GM18858 (cell line): ENCODE results near the gene ARG2.
"Not testable (repeated sequence)": the region's sequence is repeated elsewhere in the genome, so short reads cannot be mapped to it uniquely, and the experiment has no call there.

Source experiments
- ATAC-seq: cut with Tn5 transposase; IDR thresholded peaks from one replicate; pipeline ENCODE4 v1.9.1; 2021; ENCODE audit not compliant: unreplicated experiment

ARG2 gene

DNA sequence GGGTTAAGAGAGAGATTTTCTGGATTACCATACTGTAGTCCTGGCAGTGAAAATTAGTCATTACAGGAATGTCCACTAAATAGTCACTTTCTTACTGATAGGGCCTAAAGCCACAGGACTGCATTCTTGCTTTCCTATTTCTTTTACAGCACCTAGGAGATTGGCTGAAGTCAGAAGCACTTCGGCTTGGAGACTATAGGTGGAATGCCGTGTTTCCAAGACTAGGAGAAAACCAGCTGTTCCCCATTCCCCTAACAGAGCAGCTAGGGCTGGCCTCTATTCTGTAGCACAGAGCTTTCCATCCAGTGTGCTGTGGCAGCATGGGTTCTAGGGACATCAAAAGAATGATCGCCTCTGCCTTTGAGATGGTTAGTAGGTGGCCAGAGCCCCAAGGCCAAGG lies 34.7 kb upstream of the ARG2 start:
- ATAC-seq, result no peak

DNA sequence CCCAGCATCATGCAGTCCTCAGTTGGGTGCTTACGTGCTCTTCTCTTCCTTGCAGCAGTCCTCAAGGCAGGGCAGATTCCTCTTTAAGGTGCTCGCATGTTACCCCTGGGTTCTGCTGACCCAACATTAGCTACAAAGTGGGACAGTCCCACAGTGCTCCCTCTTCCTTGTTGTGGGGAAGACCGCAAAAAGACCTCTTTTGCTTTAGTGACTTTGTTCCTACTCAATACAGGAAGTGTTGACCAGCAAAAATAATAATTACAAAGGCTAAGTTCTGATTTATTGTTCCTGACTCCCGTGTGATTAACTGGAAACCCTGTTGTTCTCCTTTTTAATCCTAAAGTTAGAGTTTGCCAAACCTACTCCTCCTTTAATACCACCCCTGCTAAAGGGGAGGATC lies 33.4 kb upstream of the ARG2 start:
- ATAC-seq, result no peak

DNA sequence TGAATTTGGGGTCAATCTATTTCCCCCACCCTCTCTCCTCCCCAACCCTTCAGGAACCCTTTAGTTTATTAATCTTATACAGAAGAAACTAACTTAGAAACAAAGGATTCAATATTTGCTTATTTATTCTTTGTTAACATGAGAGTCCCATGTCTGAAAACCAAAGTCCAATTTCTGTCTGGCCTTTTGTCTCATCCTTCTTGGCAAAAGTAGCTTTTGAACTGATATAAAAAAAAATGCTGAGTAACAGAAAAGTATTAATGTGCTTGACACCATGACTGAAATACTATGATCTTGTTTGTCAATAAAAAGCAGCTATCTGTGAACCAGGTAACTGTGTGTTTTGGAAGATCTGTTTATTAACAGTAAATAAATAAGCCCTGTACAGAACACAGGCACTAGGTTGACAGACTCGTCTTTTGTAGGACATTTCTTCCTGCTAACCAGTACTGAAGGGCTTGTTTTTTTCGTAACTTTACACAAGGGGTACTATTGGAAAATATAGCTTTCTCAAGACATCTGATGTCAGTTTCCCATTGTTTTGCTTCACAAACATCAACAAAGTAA lies 30.4 kb upstream of the ARG2 start:
- ATAC-seq, result no peak

DNA sequence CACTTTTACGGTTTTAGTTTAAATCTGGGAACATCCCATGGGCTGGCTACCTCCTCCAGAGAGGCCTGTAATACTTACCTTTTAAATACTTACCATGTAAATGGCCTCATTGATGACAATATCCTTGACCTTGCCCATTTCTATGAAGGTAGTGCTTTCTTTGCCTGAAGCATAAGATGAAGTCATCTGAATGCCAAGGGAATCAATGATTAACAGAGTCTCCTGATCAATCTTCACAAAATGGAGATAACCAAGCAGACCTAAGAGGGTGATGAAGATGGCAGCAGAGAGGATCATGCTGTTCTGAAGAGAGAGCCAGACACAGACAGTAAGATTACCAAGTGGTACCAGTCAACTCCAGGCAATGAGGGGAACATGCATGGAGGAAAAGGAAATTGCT lies 26.1 kb upstream of the ARG2 start:
- not testable (repeated sequence) for ATAC-seq

DNA sequence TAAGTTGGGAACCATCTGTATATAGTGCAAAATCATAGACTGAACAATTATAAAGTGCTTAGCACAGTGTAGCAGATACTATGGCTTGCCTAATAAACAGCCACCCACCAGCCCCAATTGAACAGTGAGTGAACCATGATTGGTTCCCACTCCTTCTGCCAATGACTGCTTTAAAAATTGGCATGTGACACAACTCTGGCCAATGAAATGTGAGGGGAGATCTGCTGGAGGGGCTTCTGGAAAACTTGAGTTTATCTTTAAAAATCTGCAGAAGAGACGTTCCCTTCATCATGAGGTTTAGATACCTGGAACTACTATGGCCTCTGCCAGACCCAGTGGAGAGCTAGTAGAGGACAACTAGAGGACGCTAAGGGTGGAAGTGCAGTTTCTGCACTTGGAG lies 24.3 kb upstream of the ARG2 start:
- ATAC-seq, result no peak

DNA sequence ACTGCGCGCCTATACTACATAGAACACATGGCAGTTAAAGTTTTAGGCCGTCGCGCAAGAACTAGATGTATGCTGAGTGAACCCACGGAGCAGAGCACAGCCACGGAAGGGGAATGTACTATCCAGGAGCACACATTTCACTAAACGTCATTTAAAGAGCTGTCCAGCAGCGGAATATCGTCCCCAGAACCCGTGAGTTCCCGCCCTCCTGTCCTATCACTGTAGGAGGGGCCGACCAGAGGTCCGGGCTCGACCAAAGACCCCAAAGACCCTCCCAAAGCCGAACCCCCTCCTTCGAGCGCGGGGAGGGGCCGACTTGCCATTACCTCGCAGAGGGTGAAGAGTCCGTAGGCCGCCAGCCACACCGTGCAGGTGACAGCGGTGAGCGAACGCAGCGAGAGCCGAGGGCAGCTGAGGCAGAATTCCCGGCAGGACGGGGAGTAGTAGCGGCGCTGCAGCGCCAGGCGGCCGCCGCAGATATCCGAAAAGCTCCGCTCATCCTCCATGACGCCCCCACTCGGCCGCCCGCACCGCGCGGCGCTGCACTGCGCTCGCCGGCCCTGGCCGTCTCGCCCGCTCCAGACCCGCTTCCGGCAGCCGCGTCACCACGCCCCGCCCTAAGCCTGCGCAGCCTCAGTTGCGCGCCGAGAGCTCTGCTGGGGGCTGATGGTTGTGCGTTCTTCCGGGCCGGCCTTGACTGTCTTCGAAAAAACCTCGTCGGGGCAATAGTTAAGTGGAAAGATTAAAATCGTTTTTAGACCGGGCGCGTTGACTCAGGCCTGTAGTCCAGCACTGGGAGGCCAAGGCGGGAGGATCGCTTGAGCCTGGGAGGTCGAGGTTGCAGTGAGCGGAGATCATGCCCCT lies 19.8 kb upstream of the ARG2 start, which contains the start of gene PIGH:
PIGH (minus strand) TSS at position 571 of the 864 bp plus-strand sequence; CDS start at position 506, 65 bp downstream.
- ATAC-seq, result peak; percentile 76

DNA sequence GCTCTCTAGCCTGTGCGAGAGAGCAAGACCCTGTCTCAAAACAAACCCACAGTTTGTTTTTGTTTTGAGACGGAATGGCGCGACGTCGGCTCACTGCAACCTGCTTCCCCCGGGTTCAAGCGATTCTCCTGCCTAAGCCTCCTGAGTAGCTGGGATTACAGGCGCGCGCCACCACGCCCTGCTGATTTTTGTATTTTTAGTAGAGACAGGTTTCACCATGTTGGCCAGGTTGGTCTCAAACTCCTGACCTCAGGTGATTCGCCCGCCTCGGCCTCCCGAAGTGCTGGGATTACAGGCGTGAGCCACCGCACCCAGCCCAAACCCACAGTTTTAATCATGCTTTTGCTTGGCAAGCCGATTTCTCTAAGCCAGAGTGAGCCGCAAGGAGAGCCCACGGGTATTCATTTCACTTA lies 19.2 kb upstream of the ARG2 start:
- not testable (repeated sequence) for ATAC-seq

DNA sequence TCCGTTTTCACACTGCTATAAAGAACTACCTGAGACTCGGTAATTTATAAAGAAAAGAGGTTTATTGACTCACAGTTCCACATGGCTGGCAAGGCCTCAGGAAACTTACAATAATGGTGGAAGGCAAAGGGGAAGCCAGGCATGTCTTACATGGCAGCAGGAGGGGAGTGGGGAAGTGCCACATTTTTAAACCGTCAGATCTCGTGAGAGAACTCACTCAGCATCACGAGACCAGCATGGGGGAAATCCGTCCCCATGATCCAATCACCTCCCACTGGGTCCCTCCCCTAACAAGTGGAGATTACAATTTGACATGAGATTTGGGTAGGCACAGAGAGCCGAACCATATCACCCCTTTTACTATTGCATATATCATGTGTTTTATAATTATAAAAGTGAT lies 17.6 kb upstream of the ARG2 start:
- ATAC-seq, result no peak

DNA sequence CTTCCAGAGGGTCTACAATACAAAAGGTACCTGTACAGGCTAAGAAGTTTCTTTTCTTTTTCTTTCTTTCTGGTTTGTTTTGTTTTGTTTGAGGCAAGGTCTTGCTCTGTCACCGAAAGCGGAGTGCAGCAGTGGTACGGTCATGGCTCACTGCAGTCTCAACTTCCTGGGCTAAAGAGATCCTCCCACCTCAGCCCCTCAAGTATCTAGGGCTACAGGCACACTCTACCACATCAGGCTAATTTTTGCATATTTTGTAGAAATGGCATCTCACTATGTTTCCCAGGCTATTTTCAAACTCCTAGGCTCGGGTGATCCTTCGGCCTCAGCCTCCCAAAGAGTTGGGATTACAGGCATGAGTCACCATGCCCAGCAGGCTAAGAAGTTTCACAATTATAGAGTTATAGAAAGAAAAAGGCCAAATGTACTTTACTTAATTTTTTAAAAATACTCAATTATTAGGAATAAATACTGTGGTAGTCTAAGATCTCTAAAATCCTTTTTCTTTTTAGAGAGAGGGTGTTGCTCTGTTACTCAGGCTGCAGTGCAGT lies 16.6 kb upstream of the ARG2 start:
- ATAC-seq, result peak; percentile 68

DNA sequence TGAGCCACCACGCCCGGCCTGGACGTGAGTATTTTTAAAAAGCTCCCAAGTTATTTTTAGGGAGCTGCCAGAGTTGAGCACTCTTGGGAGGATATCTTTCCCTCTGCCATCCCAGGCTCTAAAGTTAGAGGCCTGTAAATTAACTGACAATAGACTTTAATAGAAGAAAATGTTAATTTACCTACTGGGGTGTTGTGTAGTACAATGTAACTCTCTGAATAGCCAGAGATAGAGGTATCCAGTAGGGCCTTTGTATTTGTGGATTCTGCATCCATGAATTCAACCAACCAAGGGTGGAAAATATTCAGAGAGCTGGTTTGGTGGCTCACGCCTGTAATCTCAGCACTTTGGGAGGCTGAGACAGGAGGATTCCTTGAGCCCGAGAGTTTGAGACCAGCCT lies 12.1 kb upstream of the ARG2 start:
- ATAC-seq, result no peak

DNA sequence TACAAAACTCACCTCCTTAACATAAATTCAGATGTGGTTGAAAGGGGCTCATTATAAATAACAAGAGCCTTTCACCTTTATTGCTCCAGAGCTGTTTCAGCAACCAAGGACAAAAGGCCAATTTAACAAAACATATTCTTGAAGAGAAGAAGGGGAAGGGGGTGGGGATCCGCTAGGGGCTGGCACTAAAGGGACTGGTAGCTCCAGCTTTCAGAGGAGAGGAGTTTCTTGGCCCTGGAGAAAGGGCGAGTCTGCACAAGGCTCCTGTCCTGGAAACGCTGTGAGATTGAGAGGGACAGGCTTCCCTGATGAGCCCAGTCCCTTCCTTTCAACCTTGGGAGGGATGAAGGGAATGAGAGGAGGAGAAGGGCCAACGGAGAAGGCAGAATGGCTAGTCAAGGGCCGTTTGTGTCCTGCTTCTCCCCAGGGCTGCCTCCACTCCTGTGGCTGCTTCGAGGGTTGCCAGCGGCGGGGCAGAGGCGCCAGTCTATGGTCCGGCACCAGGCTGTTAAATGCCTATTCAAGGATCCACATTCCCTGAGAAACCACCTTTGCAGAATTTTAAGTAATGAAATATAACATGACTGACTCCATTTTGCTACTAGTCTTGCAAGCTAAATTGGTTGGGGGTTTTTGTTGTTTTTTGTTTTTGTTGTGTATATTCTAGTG lies 9.9 kb upstream of the ARG2 start:
- ATAC-seq, result no peak

DNA sequence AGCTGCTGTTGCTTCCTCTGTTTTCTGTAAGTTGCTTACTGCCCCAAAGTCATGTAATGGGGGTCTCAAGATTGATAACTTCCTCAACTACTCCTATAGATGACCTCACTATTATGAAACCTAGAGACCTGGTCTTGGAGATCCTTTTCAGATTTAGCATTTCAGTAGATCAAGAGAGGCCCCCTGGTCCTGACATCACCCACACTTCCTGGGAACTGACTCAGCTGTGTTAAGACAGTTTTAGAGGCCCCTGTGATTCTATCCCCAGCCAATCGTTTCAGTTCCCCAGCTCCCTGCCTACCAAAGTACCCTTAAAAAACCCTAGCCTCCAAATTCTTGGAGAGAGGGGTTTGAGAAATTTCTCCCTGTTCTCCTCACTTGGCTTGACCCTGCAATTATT lies 9.2 kb upstream of the ARG2 start:
- no peak for ATAC-seq

DNA sequence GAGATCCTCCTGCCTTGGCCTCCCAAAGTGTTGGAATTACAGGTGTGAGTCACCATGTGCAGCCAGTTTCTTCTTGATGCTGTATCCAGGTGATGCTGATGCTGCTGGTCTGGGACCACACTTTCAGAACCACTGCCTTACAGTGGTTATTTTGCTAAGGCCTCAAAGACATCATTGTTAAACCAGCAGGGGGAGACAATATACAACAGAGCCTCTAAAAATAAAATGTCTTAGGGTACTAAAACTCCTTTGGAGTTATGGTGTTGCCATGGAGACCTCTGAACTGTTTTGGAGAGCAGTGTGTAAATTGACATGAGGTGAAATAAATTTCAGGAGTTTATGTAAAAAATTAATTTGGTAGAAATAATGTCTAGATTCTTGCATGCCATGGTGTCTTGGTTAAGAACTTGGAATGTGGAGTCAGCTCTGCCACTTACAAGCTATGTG lies 1.1 kb upstream of the ARG2 start:
- ATAC-seq, result no peak

DNA sequence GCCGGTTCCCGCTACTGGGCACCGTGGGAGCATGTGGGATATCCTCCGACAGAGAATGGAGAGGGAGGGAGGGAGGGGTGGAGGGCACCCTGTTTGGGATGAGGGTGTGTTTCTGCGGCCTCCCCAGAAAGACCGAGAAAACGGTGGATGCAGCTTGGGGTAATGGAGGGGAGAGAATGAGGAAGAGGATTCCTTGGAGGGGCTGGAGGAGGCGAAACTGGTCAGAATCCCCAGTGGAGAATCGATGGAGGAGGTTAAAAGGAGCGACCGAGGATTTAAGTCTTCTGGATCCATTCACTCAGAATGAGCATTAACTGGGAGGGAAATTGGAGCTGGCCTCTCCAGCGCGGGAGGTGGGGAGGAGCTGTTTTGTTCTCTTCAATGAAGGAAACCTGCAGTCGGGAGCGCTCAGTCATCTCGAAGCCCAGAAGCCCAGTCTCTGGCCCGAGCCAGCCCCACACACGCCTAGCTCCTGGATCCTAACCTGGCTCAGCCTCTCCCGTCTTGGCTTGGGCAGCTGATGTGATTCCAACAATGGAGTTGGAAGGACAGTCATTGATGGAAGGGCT lies 581 bp downstream of the ARG2 start:
- no peak for ATAC-seq

DNA sequence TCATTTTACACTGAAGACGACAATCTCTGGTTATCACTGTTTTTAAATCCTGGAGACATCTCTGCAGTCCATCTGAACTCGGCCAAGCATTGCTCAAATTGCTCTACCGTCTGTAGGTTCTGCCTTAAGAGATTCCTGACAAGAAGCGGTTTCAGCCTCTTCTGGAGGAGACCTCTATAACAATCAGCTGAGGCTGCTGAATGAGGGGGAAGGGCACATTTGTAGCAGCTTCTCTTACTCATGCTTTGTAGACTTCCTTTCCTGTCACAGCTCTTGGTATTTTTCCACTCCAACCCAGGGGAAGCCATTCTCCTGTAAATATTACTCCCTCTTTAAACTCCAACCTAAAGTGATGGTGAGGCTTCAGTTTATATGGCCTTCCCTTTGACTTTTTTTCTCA lies 3.0 kb downstream of the ARG2 start:
- ATAC-seq, result no peak

DNA sequence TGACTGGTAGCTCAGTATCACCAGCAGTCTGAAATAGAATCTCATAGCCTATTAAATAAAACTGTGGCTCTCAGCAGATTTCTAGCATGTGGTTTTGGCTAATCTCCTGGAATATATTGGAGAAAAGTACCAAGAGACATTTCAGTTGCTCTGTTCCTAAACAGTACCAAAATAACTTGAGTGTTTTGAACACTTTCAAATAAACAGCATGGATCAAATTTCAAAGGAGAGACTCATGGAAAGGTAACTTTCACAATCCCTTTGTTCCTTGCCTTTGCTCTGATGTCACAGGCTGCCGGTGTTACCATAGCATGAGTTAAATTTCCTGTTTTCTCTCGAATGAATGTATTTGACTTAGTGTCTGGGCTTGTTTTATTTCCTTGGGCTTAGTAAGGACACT lies 3.4 kb downstream of the ARG2 start:
- no peak for ATAC-seq

DNA sequence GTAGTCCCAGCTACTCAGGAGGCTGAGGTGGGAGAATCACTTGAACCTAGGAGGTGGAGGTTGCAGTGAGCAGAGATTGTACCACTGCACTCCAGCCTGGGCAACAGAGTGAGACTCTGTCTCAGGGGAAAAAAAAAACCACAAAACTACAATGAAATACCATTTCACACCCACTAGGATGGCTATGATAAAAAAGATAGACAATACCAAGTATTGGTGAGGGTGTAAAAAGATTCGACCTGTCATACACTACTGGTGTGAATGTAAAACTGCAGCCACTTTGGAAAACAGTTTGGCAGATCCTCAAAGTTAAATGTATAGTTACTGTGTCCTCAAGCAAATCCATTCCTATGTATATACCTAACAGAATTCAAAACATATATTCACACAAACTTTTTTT lies 6.4 kb downstream of the ARG2 start:
- ATAC-seq, result not testable (repeated sequence)

DNA sequence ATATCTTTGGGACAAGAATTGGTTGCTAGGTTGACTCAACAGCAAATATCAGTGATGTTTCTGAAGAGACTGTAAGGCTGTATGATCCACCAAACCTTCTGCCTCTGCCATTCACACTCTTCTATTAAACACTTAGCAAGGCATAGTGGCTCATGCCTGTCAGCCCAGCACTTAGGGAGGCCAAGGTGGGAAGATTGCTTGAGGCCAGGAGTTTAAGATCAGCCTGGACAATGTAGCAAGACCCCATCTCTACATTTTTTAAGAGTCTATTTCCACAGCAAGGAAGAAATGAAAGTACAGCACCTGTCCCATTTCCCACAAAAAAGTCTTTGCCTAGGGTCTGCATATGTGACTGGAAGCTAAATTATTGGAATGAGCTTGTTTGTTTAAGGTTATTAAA lies 7.8 kb downstream of the ARG2 start:
- ATAC-seq, result no peak

DNA sequence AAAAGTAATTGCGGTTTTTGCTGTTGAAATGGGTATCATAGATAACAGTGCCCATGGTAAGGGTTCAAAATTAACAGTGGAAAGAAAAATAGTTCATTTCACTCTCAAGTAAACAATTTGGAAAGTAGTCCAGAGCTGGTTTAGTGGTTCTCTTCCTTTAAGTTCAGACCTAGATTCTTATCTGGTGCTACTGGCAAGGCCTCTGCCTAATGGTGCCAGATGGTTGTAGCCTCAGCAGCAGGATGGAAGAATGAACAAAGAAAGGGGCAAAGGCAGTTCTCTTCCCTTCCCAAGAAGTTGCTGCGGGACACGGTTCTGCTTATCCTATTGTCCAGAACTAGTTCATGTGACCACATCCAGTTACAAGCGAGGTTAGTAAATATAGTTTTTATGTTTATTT lies 10.5 kb downstream of the ARG2 start:
- no peak for ATAC-seq

DNA sequence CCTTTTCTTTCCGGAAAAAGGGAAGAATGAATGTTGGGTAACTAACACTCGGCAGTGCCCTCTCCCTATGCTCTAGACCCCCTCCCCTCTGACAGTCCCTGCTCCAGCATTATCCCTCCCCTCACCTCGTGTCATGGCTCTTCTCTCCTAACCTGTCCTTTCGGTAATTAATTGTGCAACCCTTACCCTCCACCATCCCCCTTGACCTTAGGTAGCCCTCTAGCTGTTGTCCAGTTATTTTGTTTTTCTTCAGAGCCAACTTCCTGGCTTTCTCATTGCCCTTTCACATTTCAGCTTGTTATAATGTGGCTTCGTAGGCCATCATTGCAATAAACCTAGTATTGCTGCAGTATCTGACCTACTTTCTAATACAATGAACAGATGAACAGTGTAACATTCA lies 11.2 kb downstream of the ARG2 start:
- ATAC-seq, result no peak

DNA sequence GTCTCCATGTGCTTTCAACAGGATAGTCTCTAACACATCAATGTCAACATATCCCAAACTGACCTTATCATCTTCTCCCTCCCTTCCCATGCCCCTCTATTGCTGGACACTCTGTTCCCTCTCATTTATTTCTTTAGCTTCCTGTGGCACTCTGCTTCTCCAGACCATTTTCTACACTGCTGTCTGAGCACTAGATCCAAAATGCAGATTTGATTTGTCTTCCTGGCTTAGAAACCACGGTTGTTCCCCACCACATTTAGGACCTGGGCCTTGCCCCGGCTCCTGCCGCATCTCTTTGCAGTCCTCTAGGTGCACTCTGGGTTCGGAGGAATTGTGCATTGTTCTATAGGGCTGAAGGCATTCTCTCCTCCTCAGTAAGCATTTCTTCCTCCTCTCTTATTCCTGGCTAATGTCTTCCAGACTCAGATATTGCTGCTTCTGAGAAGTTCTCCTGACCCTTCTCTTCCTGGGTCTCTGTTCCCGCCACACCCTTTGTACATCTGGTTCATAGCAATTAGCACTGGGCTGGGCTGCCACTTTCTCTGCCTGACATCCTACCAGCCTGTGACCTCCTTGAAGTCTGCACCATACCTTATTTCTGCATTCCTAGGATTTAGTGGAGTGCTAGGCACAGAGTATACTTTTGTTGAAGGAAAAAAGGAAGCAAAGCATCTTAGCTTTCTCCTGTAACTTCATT lies 13.9 kb downstream of the ARG2 start:
- ATAC-seq, result no peak
